RWPE2 (cell line): ENCODE measurements around the gene FUNDC2.

Experiments used
- ATAC-seq: fragments of 200-7000 bp; cut with Tn5 transposase; 3 replicates; pipeline ENCODE4 v1.9.1; 2021; ENCODE audit warnings: low read depth
- DNase-seq: peaks from one replicate; pipeline ENCODE4 v3.0.0-alpha.2; 2020; ENCODE audit warnings: low spot score
- H3K27ac ChIP-seq: fragments of 450-650 bp; 2 replicates; pipeline ENCODE4 v1.5.1; 2017; ENCODE audit warnings: mild to moderate bottlenecking; ENCODE audit not compliant: poor library complexity, severe bottlenecking
- H3K27me3 ChIP-seq: fragments of 250-450 bp; sonication (Bioruptor Pico); 2 replicates; pipeline ENCODE4 v1.5.1; 2021; ENCODE audit warnings: mild to moderate bottlenecking, moderate library complexity; ENCODE audit not compliant: insufficient read depth, poor library complexity, severe bottlenecking
- H3K36me3 ChIP-seq: fragments of 250-450 bp; sonication (Bioruptor Pico); 2 replicates; pipeline ENCODE4 v1.5.1; 2020; ENCODE audit warnings: low read depth, mild to moderate bottlenecking, moderate library complexity
- H3K4me1 ChIP-seq: fragments of 250-450 bp; sonication (Bioruptor Pico); 2 replicates; pipeline ENCODE4 v1.5.1; 2021; ENCODE audit warnings: mild to moderate bottlenecking, moderate library complexity; ENCODE audit not compliant: insufficient read depth, poor library complexity, severe bottlenecking
- H3K4me3 ChIP-seq: fragments of 250-450 bp; sonication (Bioruptor Pico); 2 replicates; pipeline ENCODE4 v1.5.1; 2021; ENCODE audit warnings: mild to moderate bottlenecking, moderate library complexity; ENCODE audit not compliant: severe bottlenecking
- H3K9me3 ChIP-seq: fragments of 250-450 bp; sonication (Bioruptor Pico); 2 replicates; pipeline ENCODE4 v1.5.1; 2021; ENCODE audit warnings: mild to moderate bottlenecking, moderate library complexity; ENCODE audit not compliant: severe bottlenecking
- TF ChIP-seq, protein P1 (sequence below): fragments of 450-650 bp; IDR thresholded peaks from one replicate; pipeline ENCODE4 v1.5.1; 2017; ENCODE audit warnings: mild to moderate bottlenecking, moderate library complexity; ENCODE audit not compliant: poor library complexity, severe bottlenecking

The FUNDC2 gene

GRCh38 chrX:155052738-155053498 is 26.3 kb downstream of the FUNDC2 start:
- Histone ChIP-seq H3K4me3 (no peak overlapping the region), H3K4me1 (no peaks in the 10 kb centered on the region), H3K9me3 (no peaks in the 10 kb centered on the region), H3K27ac (no peak overlapping the region), H3K36me3 (no peaks in the 10 kb centered on the region), H3K27me3 (no peaks in the 10 kb centered on the region)
- TF ChIP-seq, protein P1, sequence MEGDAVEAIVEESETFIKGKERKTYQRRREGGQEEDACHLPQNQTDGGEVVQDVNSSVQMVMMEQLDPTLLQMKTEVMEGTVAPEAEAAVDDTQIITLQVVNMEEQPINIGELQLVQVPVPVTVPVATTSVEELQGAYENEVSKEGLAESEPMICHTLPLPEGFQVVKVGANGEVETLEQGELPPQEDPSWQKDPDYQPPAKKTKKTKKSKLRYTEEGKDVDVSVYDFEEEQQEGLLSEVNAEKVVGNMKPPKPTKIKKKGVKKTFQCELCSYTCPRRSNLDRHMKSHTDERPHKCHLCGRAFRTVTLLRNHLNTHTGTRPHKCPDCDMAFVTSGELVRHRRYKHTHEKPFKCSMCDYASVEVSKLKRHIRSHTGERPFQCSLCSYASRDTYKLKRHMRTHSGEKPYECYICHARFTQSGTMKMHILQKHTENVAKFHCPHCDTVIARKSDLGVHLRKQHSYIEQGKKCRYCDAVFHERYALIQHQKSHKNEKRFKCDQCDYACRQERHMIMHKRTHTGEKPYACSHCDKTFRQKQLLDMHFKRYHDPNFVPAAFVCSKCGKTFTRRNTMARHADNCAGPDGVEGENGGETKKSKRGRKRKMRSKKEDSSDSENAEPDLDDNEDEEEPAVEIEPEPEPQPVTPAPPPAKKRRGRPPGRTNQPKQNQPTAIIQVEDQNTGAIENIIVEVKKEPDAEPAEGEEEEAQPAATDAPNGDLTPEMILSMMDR, result no peak
- ATAC-seq, result no peak
- no peak for DNase-seq

- DNase-seq, result no peak
- no peaks in the 10 kb centered on the region for H3K36me3 ChIP-seq
- H3K4me1 ChIP-seq, result no peaks in the 10 kb centered on the region
- TF ChIP-seq, protein P1, result no peak
- no peak for ATAC-seq
- H3K27ac ChIP-seq, result no peak overlapping the region
- H3K9me3 ChIP-seq, result no peaks in the 10 kb centered on the region
- no peak overlapping the region for H3K4me3 ChIP-seq
- H3K27me3 ChIP-seq, result no peaks in the 10 kb centered on the region
These were observed 27.0 kb downstream of the FUNDC2 start for GRCh38 chrX:155053656-155054055.

GRCh38 chrX:155054255-155054654 is 27.6 kb downstream of the FUNDC2 start:
- TF ChIP-seq, protein P1, result no peak
- no peak for ATAC-seq

DNA sequence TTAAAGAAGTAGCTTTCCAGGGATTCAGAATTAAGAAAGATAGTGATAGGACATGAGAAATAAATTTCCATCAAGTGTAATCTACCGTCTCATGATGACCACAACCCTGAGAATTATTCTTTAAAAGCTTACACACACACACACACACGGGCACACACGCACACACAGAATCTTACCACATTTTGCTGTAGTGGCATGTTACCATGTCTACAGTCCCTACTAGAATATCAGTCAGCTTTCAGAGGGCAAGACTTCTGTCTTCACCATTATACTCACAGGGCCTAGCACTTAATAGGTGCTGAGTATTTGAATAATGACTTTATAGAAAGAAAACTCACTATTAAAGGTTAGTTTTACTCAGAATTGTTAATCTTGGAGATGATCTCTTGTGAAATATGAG is 28.9 kb downstream of the FUNDC2 start:
- DNase-seq (no peak), ATAC-seq (no peak)
- TF ChIP-seq, protein P1, result no peak

More at GRCh38 chrX:155054255-155054654, 27.6 kb downstream of the FUNDC2 start:
- Histone ChIP-seq H3K4me1 (no peaks in the 10 kb centered on the region), H3K4me3 (no peak overlapping the region), H3K36me3 (no peaks in the 10 kb centered on the region), H3K27ac (no peak overlapping the region), H3K9me3 (no peaks in the 10 kb centered on the region), H3K27me3 (no peaks in the 10 kb centered on the region)
- no peak for DNase-seq

DNA sequence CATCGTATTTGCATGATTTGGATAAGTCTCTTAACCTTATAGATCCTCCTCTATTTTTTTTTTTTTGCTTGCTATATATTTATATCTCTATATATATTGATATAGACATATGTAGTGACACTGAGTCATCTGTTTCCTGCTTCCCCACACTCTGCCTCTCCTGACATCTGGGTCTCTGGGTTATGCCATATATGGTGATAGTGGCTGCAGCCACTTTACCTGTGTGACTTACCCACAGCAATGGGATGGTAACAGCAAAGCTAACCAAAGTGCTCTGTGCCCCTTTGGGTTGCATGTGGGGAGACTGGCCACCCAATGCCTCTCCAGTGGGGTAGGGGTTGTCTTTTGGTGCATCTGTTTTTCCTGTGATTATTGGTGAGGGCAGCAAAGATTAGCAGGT is 29.8 kb downstream of the FUNDC2 start:
- H3K27me3 ChIP-seq, result no peaks in the 10 kb centered on the region
- TF ChIP-seq, protein P1, result no peak

More for the DNA sequence above, 28.9 kb downstream of the FUNDC2 start:
- no peak overlapping the region for H3K4me3 ChIP-seq
- no peaks in the 10 kb centered on the region for H3K27me3 ChIP-seq
- no peak overlapping the region for H3K27ac ChIP-seq
- H3K36me3 ChIP-seq, result peaks cover 5% of the 10 kb centered on the region
- no peaks in the 10 kb centered on the region for H3K9me3 ChIP-seq
- H3K4me1 ChIP-seq, result no peaks in the 10 kb centered on the region

More for the DNA sequence above, 29.8 kb downstream of the FUNDC2 start:
- H3K9me3 ChIP-seq, result no peaks in the 10 kb centered on the region
- ATAC-seq (no peak), DNase-seq (no peak)
- no peak overlapping the region for H3K4me3 ChIP-seq
- H3K36me3 ChIP-seq, result peaks cover 8% of the 10 kb centered on the region
- no peaks in the 10 kb centered on the region for H3K4me1 ChIP-seq
- H3K27ac ChIP-seq, result no peak overlapping the region
